GM23338 (cell line): ENCODE measurements around the gene CARNS1. TPM values are rescaled to one million over a fixed set of nuclear protein-coding genes. Genes with fewer than 3 reads are reported as not detected.

Source experiments
- CREB1 ChIP-seq: fragments of 250-450 bp; sonication (Bioruptor Pico); IDR thresholded peaks from 2 replicates; pipeline ENCODE4 v1.5.0; 2020; ENCODE audit warnings: low read depth, mild to moderate bottlenecking, moderate library complexity
- CTCF ChIP-seq, 2 experiments: fragments of 200-600 bp in 1 of 2; sonication (generic) in 1 of 2; conservative IDR thresholded peaks; 2 replicates each; pipeline versions ENCODE4 v1.5.1 to v1.6.1; 2016 to 2017; ENCODE audit warnings: antibody characterized with exemption in 2 of 2, low read depth in 2 of 2, mild to moderate bottlenecking in 2 of 2, moderate library complexity in 1 of 2
- EZH2 ChIP-seq: fragments of 200-600 bp; sonication (generic); IDR thresholded peaks from one replicate; pipeline ENCODE4 v1.8.0; 2017; ENCODE audit warnings: antibody characterized with exemption, mild to moderate bottlenecking, low read depth; ENCODE audit not compliant: unreplicated experiment
- NANOG ChIP-seq: IDR thresholded peaks from 2 replicates; pipeline ENCODE4 v1.6.1; 2016; ENCODE audit warnings: antibody characterized with exemption, borderline replicate concordance
- POLR2AphosphoS5 ChIP-seq: IDR thresholded peaks from 2 replicates; pipeline ENCODE4 v1.6.1; 2016; ENCODE audit warnings: antibody characterized with exemption, low read depth
- REST ChIP-seq: IDR thresholded peaks from one replicate; pipeline ENCODE4 v1.6.1; 2018; ENCODE audit warnings: antibody characterized with exemption; ENCODE audit not compliant: unreplicated experiment
- ZNF462 ChIP-seq: fragments of 250-450 bp; sonication (Bioruptor Pico); IDR thresholded peaks from 2 replicates; pipeline ENCODE4 v1.5.0; 2020; ENCODE audit warnings: mild to moderate bottlenecking, moderate library complexity
- polyA plus RNA-seq: library from polyadenylated mRNA; unstranded; fragments of >200 nt; fragmentation: Nextera tagmentation; extraction: Ambion mirVana; gene quantifications from 2 replicates; pipeline ENCODE4 v1.2.1, GENCODE V29; 2016
- total RNA-seq: library from RNA; depleted of rRNA; stranded (reverse); fragments of >200 nt; shearing (Covaris generic); gene quantifications from 2 replicates; pipeline ENCODE4 v1.2.3, GENCODE V29; 2014

Gene CARNS1
- total and polyA plus RNA-seq, 2 experiments from 2014 or later = 0.52 to 0.76 TPM

- TF ChIP-seq ZNF462 (CRISPR knock-in tag) (no peak), CREB1 (CRISPR knock-in tag) (no peak), REST (no peak), POLR2AphosphoS5 (no peak), CTCF (conservative IDR thresholded peaks at IDR 0.05; ENCODE audit: low read depth in 2 of 2) (no peak), EZH2 (no peak), NANOG (no peak)
Observed at GRCh38 chr11:67448220-67448609, 32.7 kb downstream of the CARNS1 start (continued).
